NCI-H526 (cell line): ENCODE results near the gene SYF2.
A peak's percentile ranks its signal among the peaks of the same experiment; 100 is the strongest.
"Not testable (repeated sequence)": the region's sequence is repeated elsewhere in the genome, so short reads cannot be mapped to it uniquely, and the experiment has no call there.

ENCODE experiments used
- DNase-seq, 2 experiments: peaks; one replicate each; lab custom pipeline; 2025; lab: John Stamatoyannopoulos, UW

The SYF2 gene

GRCh38 chr1:25206201-25206600, 26.1 kb downstream of the SYF2 start:
- no peak for DNase-seq

- no peak for DNase-seq
These were observed 26.5 kb downstream of the SYF2 start for GRCh38 chr1:25205786-25206185.

DNA sequence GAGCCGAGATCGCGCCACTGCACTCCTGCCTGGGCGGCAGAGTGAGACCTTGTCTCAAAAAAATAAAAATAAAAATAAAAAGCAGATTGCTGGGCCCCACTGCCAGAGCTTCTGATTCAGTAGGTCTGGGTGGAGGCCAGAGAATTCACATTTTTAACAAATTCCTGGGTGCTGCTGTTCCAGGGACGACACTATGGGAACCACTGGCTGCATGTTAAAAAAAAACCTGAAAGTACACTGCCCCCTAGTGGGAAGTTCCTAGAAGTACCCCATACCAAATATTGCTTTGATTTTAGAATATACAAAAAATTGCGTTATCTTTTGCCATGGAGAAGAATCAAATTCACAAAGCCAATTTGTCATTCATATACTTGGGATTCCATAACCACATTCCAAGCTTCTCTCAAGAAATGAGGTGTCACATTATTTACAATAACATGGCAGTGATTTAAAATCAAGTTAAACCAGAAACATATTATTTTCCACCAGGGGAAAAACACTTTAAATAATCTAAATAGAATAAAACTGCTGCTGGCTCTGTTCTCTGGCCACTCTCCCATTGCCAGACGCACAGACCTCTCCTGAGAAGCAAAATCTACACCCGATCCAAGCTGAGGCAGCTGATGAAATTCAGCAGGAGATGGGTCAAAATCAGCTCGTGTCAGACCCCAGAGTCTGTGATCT, 27.4 kb downstream of the SYF2 start:
- peak in 1 of 2 experiments; percentile 64 for DNase-seq

GRCh38 chr1:25201006-25201405, 31.3 kb downstream of the SYF2 start:
- DNase-seq = no peak

DNA sequence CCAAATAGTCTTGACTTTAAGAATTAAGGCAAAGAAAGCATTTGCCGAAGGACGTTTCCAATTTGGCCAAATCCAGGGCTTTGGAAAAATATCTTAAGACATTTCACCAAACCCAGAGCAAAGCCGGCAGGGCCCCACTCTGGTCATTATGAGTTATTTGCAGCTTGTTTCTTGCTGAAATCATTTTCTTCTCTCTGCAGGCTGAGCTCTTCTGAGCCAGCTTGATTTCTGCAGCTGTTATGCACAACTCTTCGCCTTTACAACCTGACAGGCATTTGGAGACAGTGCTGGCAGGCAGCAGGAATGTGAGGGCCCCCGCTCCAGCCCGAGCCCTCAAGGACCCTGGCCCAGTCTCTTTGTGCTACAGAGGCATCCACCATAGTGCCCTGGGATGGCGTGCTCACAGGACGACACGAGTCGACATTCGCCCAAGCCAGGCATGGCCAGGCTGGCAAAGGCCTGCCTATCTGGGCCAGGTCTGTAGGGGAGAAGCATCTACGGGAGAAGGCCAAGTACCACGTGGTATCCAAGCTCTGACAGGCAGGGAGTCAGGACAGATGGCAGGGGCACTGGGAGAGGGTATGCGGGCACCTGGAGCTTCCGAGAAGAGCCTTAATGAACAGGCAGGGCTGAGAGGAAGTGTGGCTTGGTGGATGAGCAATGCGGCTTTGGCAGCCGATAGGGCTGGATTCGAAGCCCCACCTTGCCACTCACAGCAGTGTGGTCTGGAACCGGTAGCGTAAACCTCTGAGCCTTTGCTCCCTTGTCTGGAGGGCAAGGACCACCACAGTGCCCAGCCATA, 32.3 kb downstream of the SYF2 start:
- DNase-seq = no peak

- no peak for DNase-seq
These were observed 33.5 kb downstream of the SYF2 start for GRCh38 chr1:25198663-25199252.

- peak in 1 of 2 experiments; percentile 17 for DNase-seq
These were observed 34.2 kb downstream of the SYF2 start for GRCh38 chr1:25197982-25198662.

- DNase-seq = no peak
These were observed 34.9 kb downstream of the SYF2 start for GRCh38 chr1:25197235-25197975.

DNA sequence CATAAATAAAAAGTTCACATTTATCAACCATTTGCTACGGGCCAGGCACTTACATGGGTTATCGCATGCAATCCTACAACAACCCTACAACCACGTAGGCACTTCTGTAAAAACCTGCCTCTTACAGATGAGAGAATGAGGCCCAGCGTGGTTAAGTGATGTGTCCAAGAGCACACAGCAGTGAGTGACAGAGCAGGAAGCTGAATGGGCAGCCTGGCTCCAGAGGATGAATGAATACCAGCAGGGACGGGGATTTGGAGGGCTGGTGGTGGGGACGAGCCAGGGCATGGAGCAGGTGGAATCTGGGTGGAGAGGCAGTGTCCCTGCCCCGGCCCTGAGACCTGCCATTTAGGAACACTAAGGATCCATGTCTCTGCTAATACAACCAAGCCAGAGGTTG, 35.5 kb downstream of the SYF2 start:
- no peak for DNase-seq

GRCh38 chr1:25195835-25196234, 36.5 kb downstream of the SYF2 start:
- no peak for DNase-seq

DNA sequence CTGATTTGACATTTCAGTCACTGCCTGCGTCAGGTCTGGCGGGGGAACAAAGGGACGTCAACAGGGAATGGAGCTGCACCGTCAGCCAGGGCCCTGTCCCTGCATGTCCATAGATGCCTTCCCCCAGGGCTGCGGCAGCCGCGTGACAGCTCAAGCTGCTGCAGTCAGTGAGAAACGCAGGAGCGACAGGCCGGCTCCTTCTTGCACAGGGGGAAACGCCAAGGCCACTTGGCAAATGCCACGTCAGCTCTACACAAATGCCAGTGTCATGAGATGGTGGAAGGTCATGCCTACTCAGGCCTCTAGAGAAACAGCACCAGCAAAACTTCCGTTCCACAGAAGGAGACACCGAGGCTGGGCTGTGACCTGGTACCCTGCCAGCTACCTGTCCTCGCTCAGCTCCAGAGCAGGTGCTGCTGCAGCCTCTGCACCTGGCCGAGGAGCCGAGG, 37.7 kb downstream of the SYF2 start:
- DNase-seq = no peak

GRCh38 chr1:25194054-25194453, 38.2 kb downstream of the SYF2 start:
- no peak for DNase-seq

DNA sequence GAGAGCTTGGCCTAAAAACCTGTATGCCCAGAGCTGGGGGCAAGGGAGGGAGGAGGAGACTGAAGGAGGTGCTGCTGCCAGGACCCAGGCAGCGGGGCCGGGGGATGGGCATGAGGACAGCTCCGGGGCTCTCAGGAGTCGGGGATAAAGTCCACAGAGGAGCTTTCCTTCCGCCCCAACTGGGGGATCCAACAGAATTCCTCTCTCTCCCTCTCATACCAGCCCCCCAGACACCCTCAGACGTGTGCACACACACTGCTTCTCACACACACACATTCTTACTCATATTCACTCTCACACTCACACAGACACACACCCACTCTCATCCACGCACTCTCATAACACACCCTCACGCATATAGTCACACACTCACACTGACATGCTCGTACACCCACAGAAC, 39.1 kb downstream of the SYF2 start:
- DNase-seq = no peak

GRCh38 chr1:25192154-25192553, 40.1 kb downstream of the SYF2 start:
- no peak for DNase-seq

- no peak for DNase-seq
These were observed 42.0 kb downstream of the SYF2 start for GRCh38 chr1:25190260-25190659.

DNA sequence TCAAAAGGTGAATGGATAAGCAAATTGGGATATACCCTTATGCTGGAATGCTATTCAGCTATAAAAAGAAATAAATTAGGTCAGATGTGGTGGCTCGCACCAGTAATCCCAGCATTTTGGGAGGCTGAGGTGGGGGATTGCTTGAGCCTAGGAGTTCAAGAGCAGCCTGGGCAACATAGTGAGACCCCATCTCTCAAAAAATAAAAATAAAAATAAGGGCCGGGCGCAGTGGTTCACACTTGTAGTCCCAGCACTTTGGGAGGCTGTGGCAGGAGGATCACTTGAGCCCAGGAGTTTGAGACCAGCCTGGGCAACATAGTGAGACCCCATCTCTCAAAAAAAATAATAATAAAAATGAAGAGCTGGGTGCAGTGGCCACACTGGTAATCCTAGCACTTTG, 44.4 kb downstream of the SYF2 start:
- not testable (repeated sequence) for DNase-seq

DNA sequence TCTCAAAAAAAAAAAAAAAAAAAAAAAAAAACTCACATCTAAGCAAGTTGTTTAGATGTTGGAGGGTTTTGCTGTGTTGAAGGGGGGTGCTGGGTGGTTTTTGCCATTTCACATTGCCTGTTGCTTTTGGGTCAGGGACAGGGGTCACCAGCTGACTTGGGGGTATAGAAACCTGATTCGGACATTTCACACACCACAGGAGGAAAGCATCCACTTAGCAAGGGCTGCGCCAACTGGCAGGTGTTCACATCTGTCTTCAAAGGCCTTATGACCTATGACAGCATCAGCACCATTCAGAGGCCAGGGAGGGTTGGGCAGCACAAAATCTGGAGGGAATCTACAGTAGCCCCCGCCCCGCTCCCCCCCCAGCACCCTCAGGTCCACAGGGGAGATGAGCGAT, 45.2 kb downstream of the SYF2 start:
- DNase-seq = no peak

DNA sequence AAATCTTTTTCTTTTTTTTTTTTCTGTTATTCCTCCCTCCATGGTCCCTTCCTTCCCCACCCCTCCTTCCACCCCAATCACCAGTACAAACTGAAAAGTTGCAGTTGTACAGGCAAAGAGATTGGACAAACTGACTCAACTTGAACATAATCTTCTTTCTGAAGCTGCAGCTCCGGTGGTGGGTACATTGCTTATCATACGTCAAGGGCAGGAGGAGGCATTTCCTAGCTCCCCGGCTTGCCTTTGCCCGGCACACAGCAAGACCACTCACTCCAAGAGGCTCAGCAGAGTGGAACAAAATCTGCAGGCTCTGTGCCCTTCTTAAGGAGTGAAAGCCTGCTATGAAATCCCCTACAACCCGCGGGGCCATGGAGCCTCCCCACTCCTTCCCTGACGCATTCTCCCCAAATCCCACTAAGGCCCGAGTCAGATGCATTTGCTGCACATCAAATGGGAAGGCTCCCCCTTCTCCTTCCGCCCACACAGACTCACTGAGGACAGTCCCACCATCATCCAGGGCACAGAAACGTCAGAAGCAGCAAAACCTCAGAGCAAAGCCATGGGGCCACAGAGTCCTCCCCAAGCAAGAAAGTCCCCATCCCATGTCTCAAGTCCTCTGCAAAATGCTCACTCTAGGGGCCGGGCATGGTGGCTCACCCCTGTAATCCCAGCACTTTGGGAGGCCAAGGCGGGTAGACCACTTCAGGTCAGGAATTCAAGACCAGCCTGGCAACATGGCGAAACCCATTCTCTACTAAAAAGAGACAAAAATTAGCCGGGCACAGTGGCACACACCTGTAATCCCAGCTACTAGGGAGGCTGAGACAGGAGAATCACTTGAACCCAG, 45.9 kb downstream of the SYF2 start:
- DNase-seq = no peak

GRCh38 chr1:25185409-25186160, 46.7 kb downstream of the SYF2 start:
- no peak for DNase-seq
